ENCODE data around the gene BEST3.

- no peak for TF ChIP-seq CTCF (IDR thresholded peaks at IDR 0.05)
- TF ChIP-seq ZFX (IDR thresholded peaks at IDR 0.05; ENCODE audit: borderline replicate concordance) = no peak
These were observed 50.6 kb downstream of the BEST3 start for GRCh38 chr12:69648476-69648875.

Measured in 22Rv1 (cell line).